Neural cell (in vitro differentiated cells): ENCODE data around the gene F12.

ENCODE experiments used
- EP300 ChIP-seq: fragments of 450-650 bp; conservative IDR thresholded peaks from 2 replicates; pipeline ENCODE4 v1.6.1; 2014; ENCODE audit warnings: antibody characterized with exemption, mild to moderate bottlenecking, moderate library complexity; ENCODE audit not compliant: poor library complexity, severe bottlenecking
- EZH2 ChIP-seq: fragments of 200-600, 300-800 bp; shearing (Covaris generic), sonication (generic); IDR thresholded peaks from 2 replicates; pipeline ENCODE4 v1.6.1; 2014; ENCODE audit warnings: antibody characterized with exemption, low read length, borderline replicate concordance, mild to moderate bottlenecking; ENCODE audit not compliant: insufficient read depth, poor library complexity, severe bottlenecking
- POLR2AphosphoS5 ChIP-seq: IDR thresholded peaks from 2 replicates; pipeline ENCODE4 v1.6.1; 2012
- SMC3 ChIP-seq: fragments of 450-650 bp; conservative IDR thresholded peaks from 2 replicates; pipeline ENCODE4 v1.6.1; 2014; ENCODE audit warnings: antibody characterized with exemption, mild to moderate bottlenecking, moderate library complexity; ENCODE audit not compliant: poor library complexity
- TF ChIP-seq, protein P1 (sequence below): IDR thresholded peaks from 2 replicates; pipeline ENCODE4 v1.6.1; 2012; ENCODE audit warnings: borderline replicate concordance
- TF ChIP-seq, protein P2 (sequence below): fragments of 450-650 bp; IDR thresholded peaks from 2 replicates; pipeline ENCODE4 v1.5.1; 2014; ENCODE audit warnings: antibody characterized with exemption, mild to moderate bottlenecking, moderate library complexity; ENCODE audit not compliant: poor library complexity, severe bottlenecking

DNA sequence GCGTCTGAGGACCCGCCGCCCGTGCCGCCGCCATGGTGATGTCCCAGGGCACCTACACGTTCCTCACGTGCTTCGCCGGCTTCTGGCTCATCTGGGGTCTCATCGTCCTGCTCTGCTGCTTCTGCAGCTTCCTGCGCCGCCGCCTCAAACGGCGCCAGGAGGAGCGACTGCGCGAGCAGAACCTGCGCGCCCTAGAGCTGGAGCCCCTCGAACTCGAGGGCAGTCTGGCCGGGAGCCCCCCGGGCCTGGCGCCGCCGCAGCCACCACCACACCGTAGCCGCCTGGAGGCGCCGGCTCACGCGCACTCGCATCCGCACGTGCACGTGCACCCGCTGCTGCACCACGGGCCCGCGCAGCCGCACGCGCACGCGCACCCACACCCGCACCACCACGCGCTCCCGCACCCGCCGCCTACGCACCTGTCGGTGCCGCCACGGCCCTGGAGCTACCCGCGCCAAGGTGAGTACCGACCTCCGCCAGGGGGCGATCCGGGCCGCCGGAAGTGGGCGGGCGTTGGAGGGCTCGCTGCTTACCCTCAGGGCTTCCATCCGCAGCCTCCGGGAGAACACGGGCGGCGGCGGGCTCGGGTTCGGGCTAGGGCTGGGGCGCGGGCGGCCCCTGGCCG lies 45.8 kb upstream of the F12 start:
- TF ChIP-seq, protein P1, sequence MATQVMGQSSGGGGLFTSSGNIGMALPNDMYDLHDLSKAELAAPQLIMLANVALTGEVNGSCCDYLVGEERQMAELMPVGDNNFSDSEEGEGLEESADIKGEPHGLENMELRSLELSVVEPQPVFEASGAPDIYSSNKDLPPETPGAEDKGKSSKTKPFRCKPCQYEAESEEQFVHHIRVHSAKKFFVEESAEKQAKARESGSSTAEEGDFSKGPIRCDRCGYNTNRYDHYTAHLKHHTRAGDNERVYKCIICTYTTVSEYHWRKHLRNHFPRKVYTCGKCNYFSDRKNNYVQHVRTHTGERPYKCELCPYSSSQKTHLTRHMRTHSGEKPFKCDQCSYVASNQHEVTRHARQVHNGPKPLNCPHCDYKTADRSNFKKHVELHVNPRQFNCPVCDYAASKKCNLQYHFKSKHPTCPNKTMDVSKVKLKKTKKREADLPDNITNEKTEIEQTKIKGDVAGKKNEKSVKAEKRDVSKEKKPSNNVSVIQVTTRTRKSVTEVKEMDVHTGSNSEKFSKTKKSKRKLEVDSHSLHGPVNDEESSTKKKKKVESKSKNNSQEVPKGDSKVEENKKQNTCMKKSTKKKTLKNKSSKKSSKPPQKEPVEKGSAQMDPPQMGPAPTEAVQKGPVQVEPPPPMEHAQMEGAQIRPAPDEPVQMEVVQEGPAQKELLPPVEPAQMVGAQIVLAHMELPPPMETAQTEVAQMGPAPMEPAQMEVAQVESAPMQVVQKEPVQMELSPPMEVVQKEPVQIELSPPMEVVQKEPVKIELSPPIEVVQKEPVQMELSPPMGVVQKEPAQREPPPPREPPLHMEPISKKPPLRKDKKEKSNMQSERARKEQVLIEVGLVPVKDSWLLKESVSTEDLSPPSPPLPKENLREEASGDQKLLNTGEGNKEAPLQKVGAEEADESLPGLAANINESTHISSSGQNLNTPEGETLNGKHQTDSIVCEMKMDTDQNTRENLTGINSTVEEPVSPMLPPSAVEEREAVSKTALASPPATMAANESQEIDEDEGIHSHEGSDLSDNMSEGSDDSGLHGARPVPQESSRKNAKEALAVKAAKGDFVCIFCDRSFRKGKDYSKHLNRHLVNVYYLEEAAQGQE, result no peak
- TF ChIP-seq, protein P2, sequence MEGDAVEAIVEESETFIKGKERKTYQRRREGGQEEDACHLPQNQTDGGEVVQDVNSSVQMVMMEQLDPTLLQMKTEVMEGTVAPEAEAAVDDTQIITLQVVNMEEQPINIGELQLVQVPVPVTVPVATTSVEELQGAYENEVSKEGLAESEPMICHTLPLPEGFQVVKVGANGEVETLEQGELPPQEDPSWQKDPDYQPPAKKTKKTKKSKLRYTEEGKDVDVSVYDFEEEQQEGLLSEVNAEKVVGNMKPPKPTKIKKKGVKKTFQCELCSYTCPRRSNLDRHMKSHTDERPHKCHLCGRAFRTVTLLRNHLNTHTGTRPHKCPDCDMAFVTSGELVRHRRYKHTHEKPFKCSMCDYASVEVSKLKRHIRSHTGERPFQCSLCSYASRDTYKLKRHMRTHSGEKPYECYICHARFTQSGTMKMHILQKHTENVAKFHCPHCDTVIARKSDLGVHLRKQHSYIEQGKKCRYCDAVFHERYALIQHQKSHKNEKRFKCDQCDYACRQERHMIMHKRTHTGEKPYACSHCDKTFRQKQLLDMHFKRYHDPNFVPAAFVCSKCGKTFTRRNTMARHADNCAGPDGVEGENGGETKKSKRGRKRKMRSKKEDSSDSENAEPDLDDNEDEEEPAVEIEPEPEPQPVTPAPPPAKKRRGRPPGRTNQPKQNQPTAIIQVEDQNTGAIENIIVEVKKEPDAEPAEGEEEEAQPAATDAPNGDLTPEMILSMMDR, result peak; percentile 89
- TF ChIP-seq SMC3, result peak; percentile 68
- peak; percentile 69 for TF ChIP-seq POLR2AphosphoS5
- TF ChIP-seq EZH2, result no peak
- TF ChIP-seq EP300, result peak; percentile 31
